Activated naive CD8-positive, alpha-beta T cell treated with anti-CD3 and anti-CD28 coated beads, Interleukin-2, amount 10 ng/mL, durations not matched to agents 7 days and 5 days (primary cell): ENCODE results near the gene APOA4. TPM values are rescaled to one million over a fixed set of nuclear protein-coding genes. Genes with fewer than 3 reads are reported as not detected.
"Not testable (repeated sequence)": the region's sequence is repeated elsewhere in the genome, so short reads cannot be mapped to it uniquely, and the experiment has no call there.

Experiments used
- ATAC-seq: fragments of 150-1000 bp; cut with Tn5 transposase; one replicate; pipeline ENCODE4 v1.10.0; 2021; ENCODE audit warnings: low read depth, moderate library complexity
- POLR2A ChIA-PET: fragments of 350-600 bp; sonication (Branson Sonifier 250); formaldehyde crosslinking; loops from one replicate; lab custom pipeline; 2021; ENCODE audit warnings: antibody characterized with exemption; lab: Charles Lee
- DNase-seq: peaks from one replicate; pipeline ENCODE4 v3.0.0; 2021
- H3K27ac Mint-ChIP-seq: one replicate; pipeline ENCODE4 v1.8.0; 2022; ENCODE audit warnings: mild to moderate bottlenecking, mixed read lengths
- H3K27me3 Mint-ChIP-seq: one replicate; pipeline ENCODE4 v1.8.0; 2022; ENCODE audit warnings: mild to moderate bottlenecking, moderate library complexity, mixed read lengths
- H3K36me3 Mint-ChIP-seq: one replicate; pipeline ENCODE4 v1.8.0; 2021; ENCODE audit warnings: mild to moderate bottlenecking, mixed read lengths
- H3K4me1 Mint-ChIP-seq: one replicate; pipeline ENCODE4 v1.8.0; 2021; ENCODE audit warnings: mixed read lengths
- H3K4me3 Mint-ChIP-seq: one replicate; pipeline ENCODE4 v1.8.0; 2022; ENCODE audit warnings: mild to moderate bottlenecking, moderate library complexity, mixed read lengths
- H3K9me3 Mint-ChIP-seq: one replicate; pipeline ENCODE4 v1.8.0; 2021; ENCODE audit warnings: mixed read lengths
- total RNA-seq, 2 experiments: library from RNA; stranded (reverse); gene quantifications; one replicate each; pipeline ENCODE4 v1.2.3, GENCODE V29; 2021

Gene APOA4
- total RNA-seq, 2 experiments from 2014 or later = not detected

GRCh38 chr11:116842909-116843308 is 19.8 kb upstream of the APOA4 start:
- H3K4me1 Mint-ChIP-seq = peaks cover 1% of the 10 kb centered on the region
- ATAC-seq (no peak), DNase-seq (no peak)
- peaks cover 21% of the 10 kb centered on the region for H3K36me3 Mint-ChIP-seq
- H3K27ac Mint-ChIP-seq = no peak overlapping the region
- H3K27me3 Mint-ChIP-seq = no peaks in the 10 kb centered on the region
- H3K9me3 Mint-ChIP-seq = no peaks in the 10 kb centered on the region
- POLR2A ChIA-PET = no interaction called here
- no peak overlapping the region for H3K4me3 Mint-ChIP-seq

DNA sequence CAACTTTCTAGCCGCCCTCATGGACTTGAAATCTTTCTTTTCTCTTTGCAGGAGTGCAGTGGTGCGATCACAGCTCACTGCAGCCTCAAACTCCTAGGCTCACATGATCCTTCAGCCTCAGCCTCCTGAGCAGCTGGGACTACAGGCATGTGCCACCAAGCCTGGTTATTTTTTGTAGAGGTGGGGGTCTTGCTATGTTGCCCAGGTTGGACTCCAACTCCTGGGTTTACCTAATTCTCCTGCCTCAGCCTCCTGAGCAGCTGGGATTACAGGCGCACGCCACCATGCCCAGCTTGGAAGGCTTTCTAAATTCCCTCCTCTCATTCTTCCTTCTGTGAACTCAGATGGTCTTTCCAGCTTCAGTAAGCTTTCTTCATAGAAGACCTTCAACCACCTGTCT is 19.0 kb upstream of the APOA4 start:
- Mint-ChIP-seq H3K4me1 (peaks cover 1% of the 10 kb centered on the region), H3K27ac (no peak overlapping the region), H3K36me3 (peaks cover 16% of the 10 kb centered on the region), H3K27me3 (no peaks in the 10 kb centered on the region), H3K4me3 (no peak overlapping the region), H3K9me3 (no peaks in the 10 kb centered on the region)
- no peak for DNase-seq
- no peak for ATAC-seq
- POLR2A ChIA-PET = no interaction called here

- POLR2A ChIA-PET = interaction anchor here (1.2 kb wide), 1 partner anchor 12 kb away, joined by 4 read pairs; no protein-coding TSS in a partner anchor
Observed at GRCh38 chr11:116840746-116841296, 17.7 kb upstream of the APOA4 start.

DNA sequence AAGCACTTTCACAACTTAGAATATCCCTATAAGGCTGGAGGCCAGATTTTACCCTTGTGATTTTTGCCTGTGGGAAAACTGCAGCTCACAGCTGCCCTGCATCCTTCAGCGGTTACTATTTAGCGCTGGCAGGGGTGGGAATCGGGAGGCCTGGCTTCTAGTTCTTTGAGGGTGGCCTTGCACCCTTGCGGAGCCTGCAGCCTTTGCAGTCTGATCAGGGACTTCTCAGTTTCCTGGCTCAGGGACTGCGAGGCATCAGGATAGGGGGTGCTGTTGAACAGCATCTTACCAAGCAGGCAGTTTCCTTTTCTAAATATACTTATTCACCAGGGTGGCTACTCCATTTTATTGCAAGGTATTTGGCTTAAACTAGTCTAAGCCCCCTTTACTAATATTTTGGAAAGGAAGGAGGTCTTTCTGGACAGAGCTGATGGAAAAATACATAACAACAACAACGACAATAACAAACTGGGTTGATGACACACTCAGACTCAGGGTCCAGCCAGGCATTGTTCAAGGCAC is 17.2 kb upstream of the APOA4 start:
- peaks cover 6% of the 10 kb centered on the region for H3K36me3 Mint-ChIP-seq
- no peak overlapping the region for H3K4me3 Mint-ChIP-seq
- peaks cover 7% of the 10 kb centered on the region for H3K4me1 Mint-ChIP-seq
- no peaks in the 10 kb centered on the region for H3K9me3 Mint-ChIP-seq
- no peaks in the 10 kb centered on the region for H3K27me3 Mint-ChIP-seq
- POLR2A ChIA-PET = no interaction called here
- DNase-seq (peak; percentile 22), ATAC-seq (no peak)
- H3K27ac Mint-ChIP-seq = no peak overlapping the region

More at GRCh38 chr11:116840746-116841296, 17.7 kb upstream of the APOA4 start:
- Mint-ChIP-seq H3K36me3 (peaks cover 6% of the 10 kb centered on the region), H3K4me1 (peaks cover 5% of the 10 kb centered on the region), H3K4me3 (no peak overlapping the region), H3K27ac (no peak overlapping the region), H3K9me3 (no peaks in the 10 kb centered on the region), H3K27me3 (no peaks in the 10 kb centered on the region)
- ATAC-seq (no peak), DNase-seq (peak; percentile 19)

- H3K4me3 Mint-ChIP-seq = no peak overlapping the region
- ATAC-seq (no peak), DNase-seq (no peak)
- peaks cover 4% of the 10 kb centered on the region for H3K27me3 Mint-ChIP-seq
- POLR2A ChIA-PET = no interaction called here
- H3K36me3 Mint-ChIP-seq = peaks cover 5% of the 10 kb centered on the region
- no peak overlapping the region for H3K27ac Mint-ChIP-seq
- H3K9me3 Mint-ChIP-seq = no peaks in the 10 kb centered on the region
- H3K4me1 Mint-ChIP-seq = peaks cover 12% of the 10 kb centered on the region
Observed at GRCh38 chr11:116838321-116839084, 15.4 kb upstream of the APOA4 start.

DNA sequence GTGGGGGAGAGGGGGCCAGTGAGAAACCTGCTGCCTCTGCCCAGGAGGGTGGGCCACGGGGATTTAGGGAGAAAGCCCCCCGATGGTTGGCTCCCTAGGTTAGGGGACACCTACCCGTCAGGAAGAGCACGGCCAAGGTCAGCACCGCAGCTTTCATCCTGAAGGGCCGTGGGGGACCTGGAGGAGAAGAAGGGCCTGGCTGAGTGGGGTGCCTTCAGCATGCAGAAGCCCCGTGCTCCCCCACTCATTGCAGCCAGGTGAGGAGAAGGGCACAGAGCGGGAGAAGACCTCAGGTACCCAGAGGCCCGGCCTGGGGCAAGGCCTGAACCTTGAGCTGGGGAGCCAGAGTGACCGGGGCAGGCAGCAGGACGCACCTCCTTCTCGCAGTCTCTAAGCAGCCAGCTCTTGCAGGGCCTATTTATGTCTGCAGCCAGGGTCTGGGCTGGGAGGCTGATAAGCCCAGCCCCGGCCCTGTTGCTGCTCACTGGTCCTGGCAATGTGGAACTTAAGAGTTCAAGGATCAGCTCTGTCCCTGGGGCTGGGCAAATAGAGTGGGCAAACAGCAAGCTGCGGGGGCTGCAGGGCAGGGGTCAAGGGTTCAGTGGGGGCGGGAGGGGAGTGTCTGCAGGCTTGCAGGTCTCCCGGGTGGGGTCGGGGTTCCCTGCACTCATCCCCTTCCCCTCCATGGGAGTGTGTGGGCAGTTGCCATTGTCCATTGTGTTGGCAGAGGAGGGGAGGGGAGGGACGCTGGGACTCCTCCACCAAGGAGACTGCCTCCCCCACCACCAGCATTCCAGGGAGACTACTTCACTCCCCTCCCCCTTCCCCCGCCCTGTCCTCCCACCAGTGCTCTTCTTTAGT is 14.4 kb upstream of the APOA4 start, which contains the start of gene APOA1:
Gene APOA1, minus strand, starts transcription at position 392 of the 861 bp plus-strand sequence. Its CDS starts 235 bp downstream, at position 157.
- DNase-seq (peak; percentile 21), ATAC-seq (no peak)
- Mint-ChIP-seq H3K4me1 (peaks cover 12% of the 10 kb centered on the region), H3K4me3 (no peak within 1 kb of the TSS), H3K36me3 (no peaks in the 10 kb centered on the region), H3K27ac (no peak within 1 kb of the TSS), H3K27me3 (peaks cover 4% of the 10 kb centered on the region), H3K9me3 (no peaks in the 10 kb centered on the region)
- POLR2A ChIA-PET = interaction anchor here (2.6 to 3.9 kb wide), 3 partner anchors 16 to 261 kb away, joined by 15 to 79 read pairs (median 60); partner anchors contain the start of genes APOA5, SIK3 and ZPR1

DNA sequence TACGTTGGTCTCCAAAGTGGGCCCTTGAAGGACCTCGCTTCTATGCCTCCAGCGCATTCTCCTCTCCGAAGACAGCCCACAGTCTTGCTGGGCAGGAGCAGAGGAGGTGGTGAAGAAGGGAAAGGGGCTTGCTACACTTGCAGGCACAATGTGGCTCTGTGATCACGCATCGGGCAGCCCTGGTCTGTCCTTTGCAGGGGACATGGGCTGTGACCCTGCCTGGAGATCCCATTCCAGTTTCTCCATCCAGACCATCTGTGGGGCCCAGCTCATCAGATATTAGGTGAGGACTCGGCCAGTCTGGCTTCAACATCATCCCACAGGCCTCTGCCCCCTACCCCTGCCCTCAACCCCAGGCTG is 13.5 kb upstream of the APOA4 start:
- H3K4me1 Mint-ChIP-seq = peaks cover 12% of the 10 kb centered on the region
- ATAC-seq (no peak), DNase-seq (no peak)
- H3K36me3 Mint-ChIP-seq = no peaks in the 10 kb centered on the region
- POLR2A ChIA-PET = interaction anchor here (0.6 to 3.9 kb wide), 7 partner anchors 9 to 1140 kb away, joined by 3 to 79 read pairs (median 15); partner anchors contain the start of genes APOA5, BUD13, SIK3 and ZPR1
- H3K27ac Mint-ChIP-seq = no peak overlapping the region
- H3K4me3 Mint-ChIP-seq = no peak overlapping the region
- peaks cover 4% of the 10 kb centered on the region for H3K27me3 Mint-ChIP-seq
- no peaks in the 10 kb centered on the region for H3K9me3 Mint-ChIP-seq

- peaks cover 12% of the 10 kb centered on the region for H3K4me1 Mint-ChIP-seq
- peak overlapping the region; percentile 74 for H3K4me3 Mint-ChIP-seq
- H3K36me3 Mint-ChIP-seq = no peaks in the 10 kb centered on the region
- no peaks in the 10 kb centered on the region for H3K9me3 Mint-ChIP-seq
- peak; percentile 89 for DNase-seq
- POLR2A ChIA-PET = interaction anchor here (0.5 to 3.9 kb wide), 14 partner anchors 9 to 1141 kb away, joined by 3 to 79 read pairs (median 4); partner anchors contain the start of genes APOA5, BUD13, PAFAH1B2 and SIK3
- peaks cover 4% of the 10 kb centered on the region for H3K27me3 Mint-ChIP-seq
- peak; percentile 94 for ATAC-seq
- H3K27ac Mint-ChIP-seq = peak overlapping the region; percentile 83
Observed at GRCh38 chr11:116835791-116836631, 12.9 kb upstream of the APOA4 start.

DNA sequence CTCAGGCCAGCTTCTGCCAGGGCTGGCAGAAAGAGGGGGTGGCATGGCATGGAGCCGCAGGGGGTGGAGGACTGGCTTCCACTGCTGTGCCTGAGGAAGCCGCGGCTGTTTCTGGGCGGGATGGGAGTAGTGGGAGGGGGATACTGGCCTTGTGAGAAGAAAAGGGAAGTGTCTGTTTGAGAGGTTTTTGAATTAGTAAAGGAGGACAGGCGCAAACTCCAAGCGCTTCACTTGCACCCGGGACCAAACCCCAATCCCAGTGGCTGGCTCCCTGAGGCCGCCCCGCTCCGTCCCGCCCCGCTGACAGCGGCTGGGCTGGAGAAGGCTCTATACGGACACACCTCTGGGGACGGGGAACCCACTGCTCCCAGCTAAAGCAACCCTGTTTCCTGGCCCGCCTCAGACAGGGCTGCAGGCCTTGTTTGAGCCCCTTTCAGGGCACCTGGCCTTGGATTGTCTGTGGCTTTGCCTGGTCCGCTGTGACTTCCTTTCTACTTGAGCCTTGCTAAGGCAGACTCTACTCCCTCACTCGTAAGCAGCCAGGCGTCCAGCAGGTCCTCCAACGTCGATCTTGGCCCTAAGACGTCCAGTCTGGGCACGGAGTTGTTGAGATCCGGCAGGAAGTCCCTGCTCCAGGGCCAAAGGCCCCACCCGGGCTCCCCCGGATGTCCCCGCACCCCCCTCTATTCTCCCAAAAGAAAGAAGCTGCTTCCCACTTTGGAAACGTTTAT is 12.1 kb upstream of the APOA4 start:
- no peaks in the 10 kb centered on the region for H3K9me3 Mint-ChIP-seq
- peaks cover 4% of the 10 kb centered on the region for H3K27me3 Mint-ChIP-seq
- DNase-seq = no peak
- no peaks in the 10 kb centered on the region for H3K36me3 Mint-ChIP-seq
- ATAC-seq = peak; percentile 15
- peak overlapping the region; percentile 83 for H3K27ac Mint-ChIP-seq
- H3K4me3 Mint-ChIP-seq = peak overlapping the region; percentile 74
- POLR2A ChIA-PET = interaction anchor here (0.5 to 3.9 kb wide), 12 partner anchors 8 to 309 kb away, joined by 3 to 79 read pairs (median 4); partner anchors contain the start of genes APOA5, BUD13, PAFAH1B2 and SIK3
- peaks cover 10% of the 10 kb centered on the region for H3K4me1 Mint-ChIP-seq

- Mint-ChIP-seq H3K4me1 (peaks cover 10% of the 10 kb centered on the region), H3K4me3 (peak overlapping the region; percentile 52), H3K27ac (peak overlapping the region; percentile 64)
- POLR2A ChIA-PET = interaction anchor here (0.9 to 3.9 kb wide), 6 partner anchors 13 to 98 kb away, joined by 3 to 79 read pairs (median 11); partner anchors contain the start of genes APOA5, BUD13 and ZPR1
- not testable (repeated sequence) for ATAC-seq, H3K36me3 Mint-ChIP-seq, H3K9me3 Mint-ChIP-seq, H3K27me3 Mint-ChIP-seq, DNase-seq
Observed at GRCh38 chr11:116834535-116835041, 11.5 kb upstream of the APOA4 start.

DNA sequence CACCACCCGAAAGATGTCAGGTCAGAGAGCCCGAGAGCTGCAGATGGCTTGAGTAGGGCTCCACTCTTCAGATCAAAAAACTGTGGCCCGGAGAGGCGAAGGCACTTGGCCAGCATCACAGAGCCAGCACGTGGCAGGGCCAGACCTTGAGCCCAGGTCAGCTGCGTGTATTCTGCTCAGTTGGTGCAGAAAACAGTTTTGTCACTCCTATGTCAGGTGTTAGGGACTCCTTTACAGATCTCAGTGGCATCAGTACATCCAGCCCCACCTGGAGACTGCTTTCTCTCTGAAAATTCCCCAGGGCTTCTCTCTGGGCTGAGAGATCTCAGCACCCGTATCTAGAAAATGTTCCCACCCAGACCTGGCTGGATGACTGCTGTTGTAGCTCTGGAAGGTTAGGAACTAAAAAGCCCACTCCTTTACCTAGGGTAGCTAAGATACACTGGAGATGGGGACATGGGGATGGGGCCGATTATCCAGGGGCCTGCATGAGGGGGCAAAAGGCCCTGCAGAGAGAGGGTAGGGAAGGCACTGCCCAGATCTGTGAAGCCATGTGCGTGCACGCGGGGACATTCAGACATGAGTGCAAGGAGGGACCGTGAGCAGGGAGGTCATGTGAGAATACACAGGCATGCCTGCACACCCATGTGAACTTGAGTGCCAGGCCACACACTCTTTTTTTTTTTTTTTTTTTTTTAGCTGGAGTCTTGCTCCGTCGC is 10.9 kb upstream of the APOA4 start:
- H3K36me3 Mint-ChIP-seq = no peaks in the 10 kb centered on the region
- H3K4me3 Mint-ChIP-seq = no peak overlapping the region
- H3K27ac Mint-ChIP-seq = no peak overlapping the region
- H3K27me3 Mint-ChIP-seq = peaks cover 4% of the 10 kb centered on the region
- H3K4me1 Mint-ChIP-seq = peaks cover 10% of the 10 kb centered on the region
- ATAC-seq = no peak
- no peaks in the 10 kb centered on the region for H3K9me3 Mint-ChIP-seq
- POLR2A ChIA-PET = interaction anchor here (0.6 to 3.9 kb wide), 5 partner anchors 10 to 99 kb away, joined by 3 to 79 read pairs (median 6); partner anchors contain the start of genes APOA5 and ZPR1
- DNase-seq = no peak
